Right lobe of liver (tissue), 4 donors: ENCODE measurements around the gene ACSF2.

ENCODE experiments used
- CTCF ChIP-seq, 4 donors: fragments of 200-600 bp in 3 of 4; fragments of 450-650 bp in 1 of 4; IDR thresholded peaks; one replicate each; pipeline versions ENCODE4 v1.5.1 to v1.8.0; 2016 to 2022; ENCODE audit warnings: antibody characterized with exemption in 4 of 4, mild to moderate bottlenecking in 2 of 4
- POLR2A ChIP-seq: fragments of 450-650 bp; IDR thresholded peaks from one replicate; pipeline ENCODE4 v1.6.1; 2017; ENCODE audit warnings: antibody characterized with exemption, mild to moderate bottlenecking
- donor health status: DM: no; HTN: no; CAD: no.
- donor health status: DM: no; HTN: no; CAD: no.
- donor health status: DM: no; HTN: yes; CAD: no.

GRCh38 chr17:50432125-50432762 lies 6.2 kb downstream of the ACSF2 start:
- no peak for TF ChIP-seq CTCF (IDR thresholded peaks at IDR 0.05)
- TF ChIP-seq POLR2A: no peak
